ENCODE results near the gene R3HDM2. TPM values are rescaled to one million over a fixed set of nuclear protein-coding genes. Genes with fewer than 3 reads are reported as not detected.
"Not testable (repeated sequence)": the region's sequence is repeated elsewhere in the genome, so short reads cannot be mapped to it uniquely, and the experiment has no call there.

The R3HDM2 gene
- total and polyA plus RNA-seq, 2 donors (not counting 1 experiment from before 2014, with no cell fraction given): 104 to 129 TPM

- Histone ChIP-seq H3K4me2 (replicated peaks; ENCODE audit: low read depth, low read length, poor library complexity, severe bottlenecking) (no peak overlapping the region), H3K79me2 (ENCODE audit: control insufficient read depth, insufficient read depth, low read length) (peaks cover 90% of the 10 kb centered on the region), H3K27me3 (replicated peaks in 1 of 4; ENCODE audit: control extremely low read depth in 1 of 4, control insufficient read depth in 3 of 4, insufficient read depth in 4 of 4, low read length in 3 of 4) (no peaks in the 10 kb centered on the region), H3K27ac (ENCODE audit: low read length in 2 of 2) (no peak overlapping the region), H3K4me3 (ENCODE audit: control extremely low read depth in 1 of 5, extremely low read depth in 1 of 5, insufficient read depth in 1 of 5, low read depth in 2 of 5, low read length in 4 of 5) (no peak overlapping the region), H3K9me3 (ENCODE audit: control extremely low read depth in 1 of 3, control insufficient read depth in 2 of 3, insufficient read depth in 1 of 3, low read length in 2 of 3) (no peaks in the 10 kb centered on the region), H3K9ac (ENCODE audit: low read length) (no peak overlapping the region), H3K4me1 (ENCODE audit: control insufficient read depth in 2 of 2, insufficient read depth in 2 of 2, low read length in 2 of 2) (peaks cover 0 to 2% of the 10 kb centered on the region in 2 donors), H2AFZ (ENCODE audit: insufficient read depth, low read depth, low read length, poor library complexity, severe bottlenecking) (no peak overlapping the region), H3K36me3 (replicated peaks in 1 of 2; ENCODE audit: control extremely low read depth in 1 of 2, control insufficient read depth in 1 of 2, extremely low read depth in 1 of 2, insufficient read depth in 2 of 2, low read length in 1 of 2) (peaks cover 0 to 8% of the 10 kb centered on the region in 2 experiments), H4K20me1 (ENCODE audit: control insufficient read depth, insufficient read depth, low read length, poor library complexity, severe bottlenecking) (peaks cover 33% of the 10 kb centered on the region)
- TF ChIP-seq EZH2 (IDR thresholded peaks at IDR 0.05; ENCODE audit: borderline replicate concordance, insufficient read depth, low read depth, low read length, poor library complexity, severe bottlenecking): no peak
- TF ChIP-seq CTCF (IDR thresholded peaks at IDR 0.05): no peak
- H3K9me3 Mint-ChIP-seq (ENCODE audit: insufficient read depth): no peaks in the 10 kb centered on the region
- intact Hi-C loops (cut with micrococcal nuclease): no loop called here
- no peak for ATAC-seq (ENCODE audit: low read depth)
- H3K27ac Mint-ChIP-seq: no peak overlapping the region
- H3K27me3 Mint-ChIP-seq: no peaks in the 10 kb centered on the region
- ChIA-PET POLR2A (no interaction called here), CTCF (interaction anchor here (1.2 to 1.8 kb wide), 3 partner anchors 8 to 146 kb away, joined by 3 to 7 read pairs (median 5); no protein-coding TSS in a partner anchor)
- peaks cover 22% of the 10 kb centered on the region for H3K4me1 Mint-ChIP-seq
- H3K4me3 Mint-ChIP-seq: no peak overlapping the region
- no peak for DNase-seq
- WGBS (ENCODE audit: insufficient coverage): 100% methylated on average over 3 of the region's 4 CpGs
These were observed 20.3 kb downstream of the R3HDM2 start for GRCh38 chr12:57410534-57410933.

- H3K9ac ChIP-seq (ENCODE audit: low read length): no peak overlapping the region
- H3K27me3 ChIP-seq (replicated peaks in 1 of 4; ENCODE audit: control extremely low read depth in 1 of 4, control insufficient read depth in 3 of 4, insufficient read depth in 4 of 4, low read length in 3 of 4): no peaks in the 10 kb centered on the region
- peaks cover 5% of the 10 kb centered on the region for H3K4me1 Mint-ChIP-seq
- no peaks in the 10 kb centered on the region for H3K9me3 Mint-ChIP-seq (ENCODE audit: insufficient read depth)
- H3K4me1 ChIP-seq (ENCODE audit: control insufficient read depth in 2 of 2, insufficient read depth in 2 of 2, low read length in 2 of 2): no peaks in the 10 kb centered on the region
- no peaks in the 10 kb centered on the region for H3K27me3 Mint-ChIP-seq
- POLR2A ChIA-PET: no interaction called here
- DNase-seq (no peak), ATAC-seq (ENCODE audit: low read depth) (no peak)
- H3K36me3 ChIP-seq (replicated peaks in 1 of 2; ENCODE audit: control extremely low read depth in 1 of 2, control insufficient read depth in 1 of 2, extremely low read depth in 1 of 2, insufficient read depth in 2 of 2, low read length in 1 of 2): peaks cover 1 to 4% of the 10 kb centered on the region in 2 experiments
- no peaks in the 10 kb centered on the region for H3K9me3 ChIP-seq (ENCODE audit: control extremely low read depth in 1 of 3, control insufficient read depth in 2 of 3, insufficient read depth in 1 of 3, low read length in 2 of 3)
- WGBS (ENCODE audit: insufficient coverage): 83% methylated on average over 1 of the region's 5 CpGs
- H3K4me3 ChIP-seq (ENCODE audit: control extremely low read depth in 1 of 5, extremely low read depth in 1 of 5, insufficient read depth in 1 of 5, low read depth in 2 of 5, low read length in 4 of 5): no peak overlapping the region
- H2AFZ ChIP-seq (ENCODE audit: insufficient read depth, low read depth, low read length, poor library complexity, severe bottlenecking): no peak overlapping the region
- H3K4me2 ChIP-seq (replicated peaks; ENCODE audit: low read depth, low read length, poor library complexity, severe bottlenecking): no peak overlapping the region
- H4K20me1 ChIP-seq (ENCODE audit: control insufficient read depth, insufficient read depth, low read length, poor library complexity, severe bottlenecking): peaks cover 19% of the 10 kb centered on the region
- no peak overlapping the region for H3K4me3 Mint-ChIP-seq
- H3K27ac Mint-ChIP-seq: no peak overlapping the region
- intact Hi-C loops (cut with micrococcal nuclease): no loop called here
- no peak overlapping the region for H3K27ac ChIP-seq (ENCODE audit: low read length in 2 of 2)
- H3K79me2 ChIP-seq (ENCODE audit: control insufficient read depth, insufficient read depth, low read length): peaks cover 83% of the 10 kb centered on the region
- CTCF ChIA-PET: interaction anchor here (0.6 kb wide), 1 partner anchor 584 kb away, joined by 3 read pairs; no protein-coding TSS in a partner anchor
- TF ChIP-seq EZH2 (IDR thresholded peaks at IDR 0.05; ENCODE audit: borderline replicate concordance, insufficient read depth, low read depth, low read length, poor library complexity, severe bottlenecking): no peak
- TF ChIP-seq CTCF (IDR thresholded peaks at IDR 0.05): no peak
These were observed 25.7 kb downstream of the R3HDM2 start for GRCh38 chr12:57404966-57405640.

- Histone ChIP-seq H4K20me1 (ENCODE audit: control insufficient read depth, insufficient read depth, low read length, poor library complexity, severe bottlenecking) (peaks cover 26% of the 10 kb centered on the region), H3K79me2 (ENCODE audit: control insufficient read depth, insufficient read depth, low read length) (peaks cover 71% of the 10 kb centered on the region)
- H3K4me2 ChIP-seq (replicated peaks; ENCODE audit: low read depth, low read length, poor library complexity, severe bottlenecking); H3K27me3 ChIP-seq (replicated peaks in 1 of 4; ENCODE audit: control extremely low read depth in 1 of 4, control insufficient read depth in 3 of 4, insufficient read depth in 4 of 4, low read length in 3 of 4); H3K27ac Mint-ChIP-seq; DNase-seq; H3K36me3 ChIP-seq (replicated peaks in 1 of 2; ENCODE audit: control extremely low read depth in 1 of 2, control insufficient read depth in 1 of 2, extremely low read depth in 1 of 2, insufficient read depth in 2 of 2, low read length in 1 of 2); H3K9ac ChIP-seq (ENCODE audit: low read length); H2AFZ ChIP-seq (ENCODE audit: insufficient read depth, low read depth, low read length, poor library complexity, severe bottlenecking); ATAC-seq (ENCODE audit: low read depth); H3K9me3 Mint-ChIP-seq (ENCODE audit: insufficient read depth); H3K9me3 ChIP-seq (ENCODE audit: control extremely low read depth in 1 of 3, control insufficient read depth in 2 of 3, insufficient read depth in 1 of 3, low read length in 2 of 3); H3K27me3 Mint-ChIP-seq; H3K4me3 ChIP-seq (ENCODE audit: control extremely low read depth in 1 of 5, extremely low read depth in 1 of 5, insufficient read depth in 1 of 5, low read depth in 2 of 5, low read length in 4 of 5); H3K27ac ChIP-seq (ENCODE audit: low read length in 2 of 2); intact Hi-C loops (cut with micrococcal nuclease); H3K4me3 Mint-ChIP-seq; POLR2A ChIA-PET; H3K4me1 ChIP-seq (ENCODE audit: control insufficient read depth in 2 of 2, insufficient read depth in 2 of 2, low read length in 2 of 2): not testable (repeated sequence)
- H3K4me1 Mint-ChIP-seq: peaks cover 13% of the 10 kb centered on the region
- WGBS (ENCODE audit: insufficient coverage): 100% methylated on average over 2 of the region's 4 CpGs
- CTCF ChIA-PET: interaction anchor here (1.3 kb wide), 1 partner anchor 8 kb away, joined by 5 read pairs; no protein-coding TSS in a partner anchor
These were observed 28.7 kb downstream of the R3HDM2 start for GRCh38 chr12:57402156-57402555.

All from B cell (primary cell).